AG04450 (cell line): ENCODE results near the gene GAB3. TPM values are rescaled to one million over a fixed set of nuclear protein-coding genes. Genes with fewer than 3 reads are reported as not detected.

Experiments
- CTCF ChIA-PET: fragments of 300-600, 350-600 bp; formaldehyde crosslinking; extraction: SDS; loops from one replicate; lab custom pipeline; 2022; ENCODE audit warnings: antibody characterized with exemption, inconsistent platforms; lab: Charles Lee
- POLR2A ChIA-PET: fragments of 350-600 bp; formaldehyde crosslinking; extraction: SDS; loops from one replicate; lab custom pipeline; 2021; ENCODE audit warnings: antibody characterized with exemption, inconsistent platforms; lab: Yijun Ruan, JAX
- DNase-seq: peaks from one replicate; pipeline ENCODE4 v3.0.0-alpha.2; 2011; ENCODE audit warnings: low read depth, low spot score
- H3K27ac ChIP-seq: one replicate; pipeline ENCODE4 v1.5.1; 2012; ENCODE audit warnings: low read depth, low read length, control low read depth
- H3K27me3 ChIP-seq: one replicate; pipeline ENCODE4 v1.6.0; 2012; ENCODE audit warnings: low read length; ENCODE audit not compliant: control insufficient read depth, insufficient read depth
- H3K4me3 ChIP-seq: 2 replicates; pipeline ENCODE4 v1.5.1; 2011; ENCODE audit warnings: mild to moderate bottlenecking, low read depth, low read length, control low read depth
- H3K9me3 ChIP-seq: 2 replicates; pipeline ENCODE4 v1.5.1; 2012; ENCODE audit warnings: low read length; ENCODE audit not compliant: control insufficient read depth, insufficient read depth
- CTCF ChIP-seq: IDR thresholded peaks from 2 replicates; pipeline ENCODE4 v1.5.1; 2011; ENCODE audit warnings: low read depth, low read length, control low read depth, inconsistent platforms
- polyA plus RNA-seq: library from polyadenylated mRNA; depleted of rRNA; stranded (reverse); fragments of >200 nt; gene quantifications from 2 replicates; pipeline ENCODE4 v1.2.3, GENCODE V29; 2011

GAB3 gene
- polyA plus RNA-seq, 1 experiment, result 2.5 TPM

GRCh38 chrX:154711264-154711663 is 39.6 kb downstream of the GAB3 start:
- ChIA-PET CTCF (no interaction called here), POLR2A (no interaction called here)
- H3K27ac ChIP-seq, result no peak overlapping the region
- no peak for DNase-seq
- H3K9me3 ChIP-seq, result no peaks in the 10 kb centered on the region
- no peak overlapping the region for H3K4me3 ChIP-seq
- no peaks in the 10 kb centered on the region for H3K27me3 ChIP-seq
- no peak for TF ChIP-seq CTCF

- no peaks in the 10 kb centered on the region for H3K27me3 ChIP-seq
- no peak for DNase-seq
- POLR2A ChIA-PET, result no interaction called here
- H3K9me3 ChIP-seq, result no peaks in the 10 kb centered on the region
- no peak for TF ChIP-seq CTCF
- no peak overlapping the region for H3K4me3 ChIP-seq
- CTCF ChIA-PET, result no interaction called here
- H3K27ac ChIP-seq, result no peak overlapping the region
Measured at GRCh38 chrX:154710309-154710708, 40.6 kb downstream of the GAB3 start.

- no peak for TF ChIP-seq CTCF
- H3K27me3 ChIP-seq, result no peaks in the 10 kb centered on the region
- ChIA-PET POLR2A (no interaction called here), CTCF (no interaction called here)
- H3K4me3 ChIP-seq, result no peak overlapping the region
- DNase-seq, result no peak
- no peak overlapping the region for H3K27ac ChIP-seq
- no peaks in the 10 kb centered on the region for H3K9me3 ChIP-seq
Measured at GRCh38 chrX:154698630-154699248, 52.1 kb downstream of the GAB3 start.

GRCh38 chrX:154696676-154697045 is 54.2 kb downstream of the GAB3 start:
- H3K27ac ChIP-seq, result peak overlapping the region; percentile 89
- H3K9me3 ChIP-seq, result no peaks in the 10 kb centered on the region
- no peak for TF ChIP-seq CTCF
- no peaks in the 10 kb centered on the region for H3K27me3 ChIP-seq
- ChIA-PET POLR2A (no interaction called here), CTCF (interaction anchor here (0.7 to 1.5 kb wide), 6 partner anchors 12 to 1638 kb away, joined by 3 to 5 read pairs (median 3); no protein-coding TSS in a partner anchor)
- no peak for DNase-seq
- no peak overlapping the region for H3K4me3 ChIP-seq

GRCh38 chrX:154695911-154696675 is 54.8 kb downstream of the GAB3 start:
- TF ChIP-seq CTCF, result no peak
- POLR2A ChIA-PET, result no interaction called here
- CTCF ChIA-PET, result interaction anchor here (0.7 to 1.5 kb wide), 6 partner anchors 11 to 1638 kb away, joined by 3 to 5 read pairs (median 3); no protein-coding TSS in a partner anchor
- no peak for DNase-seq
- no peaks in the 10 kb centered on the region for H3K9me3 ChIP-seq
- peak overlapping the region; percentile 89 for H3K27ac ChIP-seq
- no peaks in the 10 kb centered on the region for H3K27me3 ChIP-seq
- no peak overlapping the region for H3K4me3 ChIP-seq
